Measurements from ENCODE around the gene MAP2K3.
"Not testable (repeated sequence)": the region's sequence is repeated elsewhere in the genome, so short reads cannot be mapped to it uniquely, and the experiment has no call there.

- TF ChIP-seq, protein P1, sequence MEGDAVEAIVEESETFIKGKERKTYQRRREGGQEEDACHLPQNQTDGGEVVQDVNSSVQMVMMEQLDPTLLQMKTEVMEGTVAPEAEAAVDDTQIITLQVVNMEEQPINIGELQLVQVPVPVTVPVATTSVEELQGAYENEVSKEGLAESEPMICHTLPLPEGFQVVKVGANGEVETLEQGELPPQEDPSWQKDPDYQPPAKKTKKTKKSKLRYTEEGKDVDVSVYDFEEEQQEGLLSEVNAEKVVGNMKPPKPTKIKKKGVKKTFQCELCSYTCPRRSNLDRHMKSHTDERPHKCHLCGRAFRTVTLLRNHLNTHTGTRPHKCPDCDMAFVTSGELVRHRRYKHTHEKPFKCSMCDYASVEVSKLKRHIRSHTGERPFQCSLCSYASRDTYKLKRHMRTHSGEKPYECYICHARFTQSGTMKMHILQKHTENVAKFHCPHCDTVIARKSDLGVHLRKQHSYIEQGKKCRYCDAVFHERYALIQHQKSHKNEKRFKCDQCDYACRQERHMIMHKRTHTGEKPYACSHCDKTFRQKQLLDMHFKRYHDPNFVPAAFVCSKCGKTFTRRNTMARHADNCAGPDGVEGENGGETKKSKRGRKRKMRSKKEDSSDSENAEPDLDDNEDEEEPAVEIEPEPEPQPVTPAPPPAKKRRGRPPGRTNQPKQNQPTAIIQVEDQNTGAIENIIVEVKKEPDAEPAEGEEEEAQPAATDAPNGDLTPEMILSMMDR (IDR thresholded peaks at IDR 0.05) = not testable (repeated sequence)
- TF ChIP-seq POLR2A (IDR thresholded peaks at IDR 0.05) = not testable (repeated sequence)
These were observed 32.5 kb downstream of the MAP2K3 start for GRCh38 chr17:21316887-21317500.
